ENCODE data around the gene PIK3R1.

The PIK3R1 gene

DNA sequence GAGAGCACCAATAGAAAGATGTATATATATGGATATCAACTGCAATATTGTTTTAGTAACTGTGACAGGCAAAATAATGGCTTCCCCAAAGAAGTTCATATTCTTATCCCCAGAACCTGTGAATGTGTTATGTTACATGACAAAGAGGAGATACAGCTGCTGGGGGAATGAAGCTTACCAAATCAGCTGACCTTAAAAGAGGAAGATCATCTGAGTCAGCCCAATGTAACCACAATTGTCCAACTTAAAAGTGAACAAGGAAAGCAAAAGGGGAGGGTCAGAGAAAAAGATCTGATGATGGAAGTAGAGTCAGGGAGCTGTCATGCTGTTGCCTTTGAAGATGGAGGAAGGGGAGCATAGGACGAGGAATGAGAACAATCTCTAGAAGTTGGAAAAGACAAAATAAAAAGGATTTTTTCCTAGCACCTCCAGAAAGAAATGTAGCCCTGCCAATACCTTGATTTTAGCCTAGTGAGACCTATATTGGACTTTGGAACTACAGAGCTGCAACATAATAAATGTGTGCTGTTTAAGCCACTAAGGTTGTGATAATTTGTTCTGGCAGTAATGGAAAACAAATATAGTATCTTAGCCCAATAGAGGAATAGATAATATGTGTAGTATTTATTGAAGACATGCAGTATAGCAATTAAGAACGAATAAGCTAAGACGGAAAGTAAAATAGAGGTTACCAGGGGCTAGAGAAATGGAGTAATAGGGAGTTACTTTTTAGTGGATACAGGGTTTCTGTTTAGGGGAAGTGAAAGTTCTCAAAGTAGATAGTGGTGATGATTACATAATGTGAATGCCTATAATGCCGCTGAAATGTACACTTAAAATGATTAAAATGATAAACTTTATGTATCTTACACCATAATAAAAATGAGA is 115.9 kb downstream of the PIK3R1 start:
- no peak for DNase-seq (ENCODE audit: low spot score)

DNA sequence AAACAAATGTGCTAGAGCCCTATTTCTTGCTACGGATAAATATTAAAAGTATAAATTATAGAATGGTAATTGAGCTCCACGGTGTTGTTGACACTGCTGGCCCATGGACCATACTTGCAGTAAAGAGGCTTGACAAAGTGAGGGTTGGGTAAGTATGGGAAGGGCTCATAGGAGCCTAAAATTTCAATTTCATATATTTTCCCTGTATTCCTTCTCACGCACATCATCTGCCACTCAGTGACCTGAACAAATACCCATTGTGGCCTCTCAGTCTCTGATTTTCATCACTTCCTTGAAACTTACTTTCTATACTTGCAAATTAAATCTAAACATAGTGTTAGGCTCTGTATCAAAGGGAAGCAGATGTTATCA is 116.5 kb downstream of the PIK3R1 start:
- no peak for DNase-seq (ENCODE audit: low spot score)

DNA sequence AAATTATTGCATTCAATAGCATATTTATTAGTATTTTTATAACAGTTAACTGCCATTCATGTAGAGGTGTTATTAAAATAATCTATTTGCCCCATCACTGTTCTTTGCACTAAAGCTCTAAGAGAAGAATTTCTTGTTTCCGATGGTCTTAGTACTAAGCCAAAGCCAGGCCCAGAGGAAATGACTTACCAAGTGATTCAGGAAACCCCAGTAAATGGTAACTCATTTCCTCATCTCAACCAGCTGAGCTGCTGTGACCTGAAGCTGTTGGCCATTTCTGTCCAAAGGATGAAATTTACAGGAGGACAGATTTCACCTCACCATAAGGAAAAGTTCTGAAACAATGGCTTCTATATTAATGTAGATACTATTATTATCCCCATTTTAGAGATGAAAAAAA is 117.0 kb downstream of the PIK3R1 start:
- no peak for DNase-seq (ENCODE audit: low spot score)

DNA sequence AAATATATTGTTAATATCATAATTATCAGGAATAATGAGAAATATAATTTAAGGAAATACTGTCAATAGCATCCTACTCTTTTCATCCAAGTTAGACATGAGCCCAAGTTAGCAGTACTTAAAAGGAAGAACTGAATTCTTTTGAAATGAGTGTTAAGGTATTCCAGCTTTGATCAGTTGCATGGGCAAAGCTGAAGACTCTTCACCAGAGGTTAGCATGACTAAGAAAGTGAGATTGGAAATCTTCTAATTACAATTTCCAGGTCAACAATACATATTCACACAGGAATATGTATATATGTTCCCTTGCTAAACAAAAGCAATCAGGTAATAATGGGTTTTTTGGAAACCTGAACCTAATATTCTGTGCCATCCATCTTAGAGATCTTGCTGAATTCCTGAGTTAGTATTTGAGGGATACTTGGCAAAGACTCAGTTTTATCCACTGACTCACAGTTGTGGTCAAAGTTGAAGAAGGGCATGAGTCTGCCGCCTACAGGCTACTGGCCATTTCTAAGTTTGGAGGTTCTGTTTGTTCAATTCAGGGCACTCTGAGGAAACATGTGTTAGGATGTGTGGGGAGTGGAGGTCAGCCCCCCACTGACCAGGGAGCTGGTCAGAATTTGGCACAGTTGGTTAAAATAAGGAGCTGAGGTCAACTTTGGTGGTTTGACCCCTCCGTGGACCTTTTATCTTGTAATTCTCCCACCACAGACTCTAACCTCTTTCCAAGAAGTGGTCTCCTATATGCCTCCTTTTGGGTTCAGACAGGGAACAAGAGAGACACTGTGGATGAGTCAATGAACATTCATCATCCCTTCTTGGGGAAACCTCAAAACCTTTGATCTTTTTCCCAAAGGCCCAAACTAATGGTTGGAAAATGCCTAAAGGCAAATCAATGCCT is 118.3 kb downstream of the PIK3R1 start:
- peak; percentile 52 for DNase-seq (ENCODE audit: low spot score)

DNA sequence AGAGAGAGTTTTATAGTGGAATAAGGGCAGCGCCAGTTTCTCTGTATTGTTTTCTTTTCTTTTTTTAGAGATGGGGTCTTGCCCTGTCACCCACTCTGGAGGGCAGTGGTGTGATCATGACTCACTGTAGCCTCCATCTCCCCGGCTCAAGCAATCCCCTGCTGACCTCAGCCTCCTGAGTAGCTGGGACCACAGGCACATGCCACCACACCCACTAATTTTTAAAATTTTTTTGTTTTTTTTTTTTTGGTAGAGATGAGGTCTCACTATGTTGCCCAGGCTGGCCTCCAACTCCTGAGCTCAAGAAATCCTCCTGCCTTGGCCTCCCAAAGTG is 119.0 kb downstream of the PIK3R1 start:
- DNase-seq (ENCODE audit: low spot score): no peak

DNA sequence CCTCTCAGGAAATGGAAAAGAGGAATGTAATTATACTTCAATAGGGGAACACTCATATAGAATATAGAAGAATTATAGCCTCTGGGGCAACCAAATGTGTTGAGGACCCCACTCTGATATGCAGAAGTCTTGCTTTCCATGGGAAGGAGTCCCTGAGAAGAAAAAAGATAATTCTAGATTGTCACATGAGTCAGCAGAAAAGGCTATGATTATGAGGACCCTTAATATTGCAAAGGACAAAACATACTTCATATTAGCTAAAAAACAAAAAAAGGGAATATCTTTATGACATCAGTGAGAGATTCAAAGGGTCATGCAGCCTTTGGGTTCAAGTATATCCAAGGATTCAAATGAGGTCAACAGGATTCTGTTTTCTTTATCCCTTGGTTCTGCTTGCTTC is 119.5 kb downstream of the PIK3R1 start:
- no peak for DNase-seq (ENCODE audit: low spot score)

DNA sequence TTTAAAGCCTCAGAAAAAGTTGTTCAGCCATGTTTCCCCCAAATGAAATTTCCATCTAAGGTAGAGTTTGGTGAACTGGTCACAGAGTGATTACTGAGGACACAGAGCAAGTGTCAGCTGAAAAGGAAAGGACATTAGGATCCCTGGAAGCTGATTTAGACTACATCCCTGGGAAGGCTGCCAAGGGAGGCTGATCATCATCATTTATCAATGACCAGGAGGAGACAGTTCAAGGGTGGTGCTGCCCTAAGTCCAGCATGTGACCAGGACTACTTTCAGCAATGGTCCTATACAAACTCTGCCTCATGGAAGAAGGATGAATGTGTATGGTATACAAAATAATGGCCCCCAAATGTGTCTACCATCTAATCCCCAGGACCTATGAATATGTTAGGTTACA is 120.6 kb downstream of the PIK3R1 start:
- no peak for DNase-seq (ENCODE audit: low spot score)

DNA sequence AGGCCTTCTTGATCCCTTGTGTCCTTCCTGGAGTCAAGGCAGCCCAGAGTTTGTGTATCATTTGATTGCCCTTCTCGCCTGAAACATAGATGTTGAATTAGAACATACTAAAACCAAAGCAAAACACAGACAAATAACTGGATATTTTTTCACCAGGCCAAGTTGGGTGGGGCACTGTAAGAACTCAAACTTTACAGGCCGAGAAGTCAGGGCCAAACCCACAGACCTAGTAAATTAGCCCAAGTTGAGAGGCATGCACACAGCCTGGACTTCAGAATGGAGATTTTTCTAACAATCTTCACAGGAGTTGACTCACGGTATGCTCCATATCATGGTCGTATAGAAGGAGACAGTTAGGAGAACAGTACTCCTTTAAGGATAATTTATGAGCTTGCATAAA is 121.7 kb downstream of the PIK3R1 start:
- DNase-seq (ENCODE audit: low spot score): no peak

DNA sequence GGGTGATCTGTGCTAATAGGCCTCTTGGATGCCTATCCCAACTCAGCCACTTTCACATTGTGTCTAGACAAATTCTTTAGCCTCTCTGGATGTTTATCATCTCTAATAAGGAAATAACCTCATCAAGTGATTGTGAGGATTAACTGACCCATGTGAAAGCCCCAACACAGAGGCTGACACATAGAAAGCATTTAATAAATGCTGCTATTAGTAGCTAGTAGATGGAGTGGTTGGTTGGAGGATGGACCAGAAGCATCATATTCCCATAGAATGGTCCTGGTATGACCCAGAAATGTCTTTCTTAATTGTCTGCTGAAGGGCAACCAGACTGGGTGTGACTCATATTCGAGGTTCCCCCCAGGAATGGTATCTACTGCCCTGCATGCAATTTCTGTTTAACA is 124.4 kb downstream of the PIK3R1 start:
- DNase-seq (ENCODE audit: low spot score): peak; percentile 19

DNA sequence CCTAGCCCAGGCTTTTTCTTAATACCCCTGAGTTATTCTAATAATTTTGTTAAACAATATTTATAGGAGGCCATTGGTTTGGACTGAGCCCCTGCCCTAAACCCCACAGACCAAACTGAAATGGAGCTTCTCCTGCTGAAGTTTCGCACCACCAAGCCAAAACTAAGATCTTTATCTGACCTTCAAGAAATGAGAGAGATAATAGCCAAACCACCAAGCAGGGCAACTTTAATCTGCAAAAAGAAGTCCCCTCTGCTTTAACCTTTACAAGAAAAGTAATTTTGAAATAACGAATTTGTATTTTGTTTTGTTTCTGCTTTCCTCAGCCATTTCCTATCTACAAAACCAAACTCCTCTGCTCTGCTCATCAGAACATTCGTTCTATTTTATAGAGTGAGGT is 125.5 kb downstream of the PIK3R1 start:
- DNase-seq (ENCODE audit: low spot score): no peak

DNA sequence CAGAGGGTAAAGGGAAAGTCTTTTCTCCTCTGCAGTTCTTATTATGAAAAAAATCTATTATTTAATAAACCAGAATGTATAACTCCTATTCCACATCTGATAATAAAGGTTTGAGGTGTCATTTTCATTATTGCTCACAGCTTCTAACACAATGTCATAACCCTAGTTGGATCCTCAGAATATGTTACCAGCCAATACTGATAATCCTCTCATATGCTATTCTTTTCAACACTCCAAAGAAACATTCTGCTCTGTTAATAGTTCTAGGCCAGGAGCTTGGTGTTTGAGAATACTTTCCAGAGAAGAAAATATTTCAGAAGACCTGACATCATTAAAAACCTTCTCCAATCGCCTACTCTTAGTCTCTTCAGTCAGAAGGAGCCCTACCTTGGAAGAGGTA is 127.1 kb downstream of the PIK3R1 start:
- DNase-seq (ENCODE audit: low spot score): no peak

DNA sequence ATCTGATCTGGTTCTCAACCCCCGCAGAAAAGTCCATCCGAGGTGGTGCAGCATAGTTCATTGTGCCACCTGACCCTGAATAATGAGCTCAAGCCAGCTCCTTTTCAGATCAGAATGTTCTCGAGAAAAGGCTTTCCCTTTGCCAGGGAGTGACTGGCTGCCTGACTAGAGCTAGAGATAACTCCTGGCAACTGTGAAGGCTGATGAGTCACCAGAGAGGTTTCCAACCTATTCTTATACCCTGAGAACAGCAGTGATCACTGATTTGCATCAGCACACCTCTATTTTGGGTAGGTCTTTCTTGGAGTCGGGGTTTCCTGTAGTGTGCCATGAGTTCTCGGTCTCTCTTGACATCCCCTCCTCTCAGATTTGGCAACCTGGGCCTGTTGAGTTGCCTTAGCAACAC is 127.9 kb downstream of the PIK3R1 start:
- DNase-seq (ENCODE audit: low spot score): peak; percentile 53

DNA sequence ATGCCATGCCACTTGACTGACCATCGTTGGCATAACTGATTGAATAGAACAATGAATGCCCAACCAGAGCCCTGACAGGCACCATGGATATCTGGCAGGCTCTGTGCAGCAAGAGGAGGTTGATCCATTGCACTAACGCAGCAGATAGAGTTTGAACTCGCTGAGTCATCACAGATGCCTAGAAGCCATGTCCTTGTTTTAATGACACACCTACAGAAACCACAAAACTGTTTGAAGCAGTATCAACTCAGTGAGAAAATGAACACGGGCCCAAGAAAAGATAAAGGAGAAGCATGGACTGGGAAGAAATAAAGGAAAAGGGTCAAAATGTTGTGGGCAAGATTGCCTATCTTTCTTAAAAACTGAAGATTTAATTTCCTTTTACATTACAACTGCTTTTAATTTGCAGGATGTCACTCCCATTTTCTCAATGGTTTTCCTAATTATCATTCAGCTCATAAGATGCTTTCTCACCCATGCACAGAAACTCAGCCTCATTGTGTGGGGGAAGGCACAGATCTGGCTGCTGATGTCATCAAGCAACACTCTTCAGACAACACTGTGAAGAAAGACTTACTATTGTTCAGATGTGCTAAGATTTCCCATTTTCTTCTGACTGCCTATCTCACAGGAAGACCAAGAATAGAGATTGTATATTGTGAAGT is 129.0 kb downstream of the PIK3R1 start:
- no peak for DNase-seq (ENCODE audit: low spot score)

DNA sequence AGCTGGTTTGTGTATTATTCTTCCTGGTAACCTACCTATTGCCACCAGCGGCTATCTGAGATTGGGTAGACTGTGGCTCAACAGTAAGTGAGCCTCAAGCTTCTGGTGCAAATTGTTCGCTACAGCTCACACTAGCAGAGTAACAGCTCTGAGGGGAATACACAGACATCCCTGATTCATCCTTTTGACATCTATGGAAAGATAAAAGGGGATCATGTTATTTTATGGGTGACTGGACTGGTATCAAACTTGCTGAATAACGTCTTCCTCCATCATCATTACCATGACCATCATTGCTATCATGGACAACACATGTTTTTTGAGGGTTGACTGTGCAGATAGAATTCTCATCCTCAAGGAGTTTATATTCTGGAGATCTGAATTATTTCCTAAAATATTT is 129.6 kb downstream of the PIK3R1 start:
- DNase-seq (ENCODE audit: low spot score): no peak

DNA sequence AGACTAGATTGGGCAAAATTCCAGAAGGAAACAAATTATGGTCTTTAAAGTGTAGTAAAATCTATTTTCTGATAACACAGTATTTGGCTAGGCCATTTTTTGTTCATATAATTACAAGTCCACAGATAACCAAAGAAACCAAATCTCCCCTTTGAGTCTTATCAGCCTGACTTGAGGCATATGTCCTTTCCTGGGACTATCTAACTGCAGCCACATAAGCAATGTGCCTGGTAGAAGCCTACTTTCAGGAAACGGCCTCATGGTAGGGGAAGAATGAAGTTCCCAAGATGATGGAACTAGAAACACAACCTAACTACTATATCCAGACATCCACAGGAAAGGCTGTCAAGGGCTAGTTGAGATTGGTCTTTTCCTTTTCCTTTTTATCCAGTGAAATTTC is 130.0 kb downstream of the PIK3R1 start:
- no peak for DNase-seq (ENCODE audit: low spot score)

DNA sequence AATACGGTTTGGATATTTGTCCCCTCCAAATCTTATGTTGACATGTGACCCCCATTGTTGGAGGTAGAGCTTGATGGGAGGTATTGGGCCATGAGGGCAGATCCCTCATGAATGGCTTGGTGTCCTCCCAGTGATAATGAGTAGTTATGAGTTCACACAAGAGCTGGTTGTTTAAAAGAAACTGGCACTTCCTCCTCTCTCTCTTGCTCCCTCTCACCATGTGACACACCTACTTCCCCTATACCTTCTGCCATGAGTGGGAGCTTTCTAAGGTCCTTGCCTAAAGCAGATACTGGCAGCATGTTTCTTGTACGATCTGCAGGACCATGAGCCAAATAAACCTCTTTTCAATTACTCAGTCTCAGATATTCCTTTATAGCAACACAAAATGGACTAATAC is 132.0 kb downstream of the PIK3R1 start:
- DNase-seq (ENCODE audit: low spot score): no peak

DNA sequence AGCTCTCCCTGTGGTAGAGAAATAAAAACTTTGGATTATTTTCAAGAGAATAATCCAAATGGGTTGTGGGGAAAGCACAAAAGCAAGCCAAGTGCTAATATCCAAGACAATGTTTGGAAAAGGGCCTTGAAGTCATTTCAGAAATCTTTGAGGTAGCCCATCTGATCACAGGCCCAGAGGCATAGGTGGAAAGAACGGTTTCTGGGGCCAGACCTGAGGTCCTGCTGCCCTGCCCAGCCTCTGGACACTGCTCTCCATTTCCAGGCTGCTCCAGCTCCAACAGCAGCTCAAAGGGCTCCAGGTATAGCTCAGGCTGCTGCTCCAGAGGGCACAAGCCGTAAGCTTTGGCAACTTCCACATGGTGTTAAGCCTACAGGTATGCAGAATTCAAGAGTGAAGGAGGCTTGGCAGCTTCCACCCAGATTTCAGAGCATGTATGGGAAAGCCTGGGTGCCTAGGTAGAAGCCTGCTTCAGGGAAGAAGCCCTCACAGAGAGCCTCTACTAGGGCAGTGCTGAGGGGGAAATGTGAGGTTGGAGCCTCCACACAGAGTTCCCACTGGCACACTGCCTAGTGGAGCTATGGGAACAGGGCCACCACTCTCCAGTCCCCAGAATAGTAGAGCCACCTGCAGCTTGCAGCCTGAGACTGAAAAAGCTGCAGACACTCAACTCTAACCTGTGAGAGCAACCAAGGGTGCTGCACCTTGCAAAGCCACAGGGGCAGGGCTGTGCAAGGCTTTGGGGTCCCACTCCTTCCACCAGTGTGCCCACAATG is 133.1 kb downstream of the PIK3R1 start:
- no peak for DNase-seq (ENCODE audit: low spot score)

DNA sequence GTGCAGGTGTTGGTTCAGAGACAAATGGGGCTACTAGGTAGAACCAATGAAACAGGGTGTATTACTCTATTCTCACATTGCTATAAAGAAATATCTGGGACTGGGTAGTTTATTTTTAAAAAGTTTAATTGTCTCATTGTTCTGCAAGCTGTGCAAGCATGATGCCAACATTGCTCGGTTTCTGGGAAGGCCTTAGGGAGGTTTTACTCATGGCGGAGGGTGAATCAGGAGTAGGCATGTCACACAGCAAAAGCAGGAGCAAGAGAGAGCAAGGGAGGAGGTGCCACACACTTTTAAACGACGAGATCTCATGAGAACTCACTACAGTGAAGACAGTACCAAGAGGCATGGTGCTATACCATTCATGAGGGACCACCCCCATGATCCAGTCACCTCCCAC is 134.6 kb downstream of the PIK3R1 start:
- DNase-seq (ENCODE audit: low spot score): no peak

Data from hepatic stellate cell (primary cell).